Measurements from ENCODE around the gene SIVA1.

The SIVA1 gene

GRCh38 chr14:104771918-104772706 lies 19.2 kb downstream of the SIVA1 start:
- DNase-seq: no peak

GRCh38 chr14:104772707-104773504 lies 20.0 kb downstream of the SIVA1 start:
- no peak for DNase-seq

- DNase-seq: no peak
Measured at GRCh38 chr14:104773505-104774452, 20.8 kb downstream of the SIVA1 start.

- DNase-seq: no peak
Measured at GRCh38 chr14:104774453-104775072, 21.6 kb downstream of the SIVA1 start.

- DNase-seq: no peak
Measured at GRCh38 chr14:104775073-104775489, 22.1 kb downstream of the SIVA1 start.

GRCh38 chr14:104776481-104776880 lies 23.5 kb downstream of the SIVA1 start:
- DNase-seq: no peak

- no peak for DNase-seq
Measured at GRCh38 chr14:104776961-104777807, 24.2 kb downstream of the SIVA1 start.

- no peak for DNase-seq
Measured at GRCh38 chr14:104777808-104778249, 24.9 kb downstream of the SIVA1 start.

- DNase-seq: no peak
Measured at GRCh38 chr14:104778694-104779331, 25.9 kb downstream of the SIVA1 start.

GRCh38 chr14:104779776-104780512 lies 27.0 kb downstream of the SIVA1 start:
- DNase-seq: no peak

GRCh38 chr14:104780513-104781030 lies 27.6 kb downstream of the SIVA1 start:
- DNase-seq: no peak

GRCh38 chr14:104781271-104782077 lies 28.5 kb downstream of the SIVA1 start:
- no peak for DNase-seq

- no peak for DNase-seq
Measured at GRCh38 chr14:104782086-104782807, 29.3 kb downstream of the SIVA1 start.

GRCh38 chr14:104782808-104783139 lies 29.8 kb downstream of the SIVA1 start:
- DNase-seq: no peak

GRCh38 chr14:104783484-104784217 lies 30.7 kb downstream of the SIVA1 start:
- DNase-seq: no peak

- no peak for DNase-seq
Measured at GRCh38 chr14:104784218-104784568, 31.2 kb downstream of the SIVA1 start.

GRCh38 chr14:104784846-104785707 lies 32.1 kb downstream of the SIVA1 start:
- peak; percentile 21 for DNase-seq

All from NCI-H2227 treated with DMSO at 0.1 percent for 48 hours (cell line).